ENCODE measurements around the gene ADGRG6.

ADGRG6 gene

GRCh38 chr6:142378138-142378875 lies 76.5 kb downstream of the ADGRG6 start:
- DNase-seq, result peak; percentile 21

GRCh38 chr6:142380626-142381025 lies 78.8 kb downstream of the ADGRG6 start:
- no peak for DNase-seq

GRCh38 chr6:142381181-142381580 lies 79.4 kb downstream of the ADGRG6 start:
- no peak for DNase-seq

- DNase-seq, result no peak
Measured at GRCh38 chr6:142381845-142382378, 80.1 kb downstream of the ADGRG6 start.

GRCh38 chr6:142384519-142385254 lies 82.9 kb downstream of the ADGRG6 start:
- no peak for DNase-seq

GRCh38 chr6:142385352-142385751 lies 83.5 kb downstream of the ADGRG6 start:
- no peak for DNase-seq

GRCh38 chr6:142386657-142387056 lies 84.8 kb downstream of the ADGRG6 start:
- DNase-seq, result no peak

GRCh38 chr6:142387997-142388815 lies 86.4 kb downstream of the ADGRG6 start:
- DNase-seq, result peak; percentile 1

- DNase-seq, result no peak
Measured at GRCh38 chr6:142395266-142395665, 93.5 kb downstream of the ADGRG6 start.

- DNase-seq, result no peak
Measured at GRCh38 chr6:142395768-142396231, 94.0 kb downstream of the ADGRG6 start.

GRCh38 chr6:142398353-142398752 lies 96.5 kb downstream of the ADGRG6 start:
- DNase-seq, result no peak

- DNase-seq, result no peak
Measured at GRCh38 chr6:142399739-142400138, 97.9 kb downstream of the ADGRG6 start.

GRCh38 chr6:142400495-142400894 lies 98.7 kb downstream of the ADGRG6 start:
- no peak for DNase-seq

- no peak for DNase-seq
Measured at GRCh38 chr6:142401838-142402237, 100.0 kb downstream of the ADGRG6 start.

- DNase-seq, result no peak
Measured at GRCh38 chr6:142404751-142405150, 102.9 kb downstream of the ADGRG6 start.

GRCh38 chr6:142406131-142406530 lies 104.3 kb downstream of the ADGRG6 start:
- DNase-seq, result no peak

- DNase-seq, result no peak
Measured at GRCh38 chr6:142407685-142408273, 106.0 kb downstream of the ADGRG6 start.

GRCh38 chr6:142408409-142408808 lies 106.6 kb downstream of the ADGRG6 start:
- no peak for DNase-seq

- DNase-seq, result no peak
Measured at GRCh38 chr6:142409794-142410193, 108.0 kb downstream of the ADGRG6 start.

- no peak for DNase-seq
Measured at GRCh38 chr6:142411145-142411544, 109.3 kb downstream of the ADGRG6 start.

GRCh38 chr6:142412241-142412640 lies 110.4 kb downstream of the ADGRG6 start:
- DNase-seq, result no peak

- DNase-seq, result no peak
Measured at GRCh38 chr6:142412658-142413057, 110.9 kb downstream of the ADGRG6 start.

- no peak for DNase-seq
Measured at GRCh38 chr6:142413111-142413510, 111.3 kb downstream of the ADGRG6 start.
